GM10248 (cell line): ENCODE data around the gene CYP46A1.

ENCODE experiments used
- CTCF ChIA-PET: fragments of 300-600 bp; sonication (Branson Sonifier 250); formaldehyde crosslinking; extraction: SDS; loops from one replicate; lab custom pipeline; 2021; ENCODE audit warnings: antibody characterized with exemption; lab: Yijun Ruan, JAX
- POLR2A ChIA-PET: fragments of 350-650 bp; sonication (Branson Sonifier 250); formaldehyde crosslinking; extraction: SDS; loops from one replicate; lab custom pipeline; 2020; ENCODE audit warnings: antibody characterized with exemption; lab: Yijun Ruan, JAX
- DNase-seq: peaks from one replicate; pipeline ENCODE4 v3.0.0; 2012; ENCODE audit errors: extremely low spot score
- CTCF ChIP-seq: IDR thresholded peaks from 2 replicates; pipeline ENCODE4 v1.5.1; 2012; ENCODE audit warnings: mild to moderate bottlenecking, low read depth; ENCODE audit errors: extremely low read depth, missing control alignments, control extremely low read depth

The CYP46A1 gene

GRCh38 chr14:99725774-99726537, 41.9 kb downstream of the CYP46A1 start:
- TF ChIP-seq CTCF: no peak
- ChIA-PET CTCF (interaction anchor here (0.9 kb wide), 1 partner anchor 9 kb away, joined by 3 read pairs; no protein-coding TSS in a partner anchor), POLR2A (no interaction called here)
- DNase-seq: no peak

GRCh38 chr14:99726538-99727095, 42.5 kb downstream of the CYP46A1 start:
- TF ChIP-seq CTCF: no peak
- ChIA-PET POLR2A (no interaction called here), CTCF (no interaction called here)
- DNase-seq: no peak

GRCh38 chr14:99727096-99727870, 43.2 kb downstream of the CYP46A1 start:
- POLR2A ChIA-PET: no interaction called here
- no peak for TF ChIP-seq CTCF
- DNase-seq: no peak
- CTCF ChIA-PET: interaction anchor here (1.5 kb wide), 1 partner anchor 172 kb away, joined by 5 read pairs; no protein-coding TSS in a partner anchor

GRCh38 chr14:99728231-99728920, 44.3 kb downstream of the CYP46A1 start:
- no peak for TF ChIP-seq CTCF
- ChIA-PET CTCF (interaction anchor here (1.5 kb wide), 1 partner anchor 171 kb away, joined by 5 read pairs; no protein-coding TSS in a partner anchor), POLR2A (no interaction called here)
- no peak for DNase-seq

- no peak for DNase-seq
- ChIA-PET CTCF (interaction anchor here (0.8 to 4.2 kb wide), 7 partner anchors 9 to 163 kb away, joined by 4 to 20 read pairs (median 8); no protein-coding TSS in a partner anchor), POLR2A (no interaction called here)
- TF ChIP-seq CTCF: no peak
Observed at GRCh38 chr14:99728981-99729451, 44.9 kb downstream of the CYP46A1 start.
